H9 (cell line): ENCODE measurements around the gene PIMREG. TPM values are rescaled to one million over a fixed set of nuclear protein-coding genes. Genes with fewer than 3 reads are reported as not detected.

ENCODE experiments used
- DNase-seq: peaks from one replicate; pipeline ENCODE4 v3.0.0-alpha.2; 2017
- H2AFZ ChIP-seq: one replicate; pipeline ENCODE4 v1.6.1; 2013; ENCODE audit warnings: mild to moderate bottlenecking, low read length, control low read depth, moderate library complexity
- H2AK5ac ChIP-seq: 2 replicates; pipeline ENCODE4 v1.6.1; 2013; ENCODE audit warnings: low read length, control low read depth, mixed read lengths; ENCODE audit not compliant: insufficient read length
- H2BK120ac ChIP-seq: one replicate; pipeline ENCODE4 v1.6.1; 2013; ENCODE audit warnings: low read depth, mild to moderate bottlenecking, low read length, control low read depth, inconsistent platforms; ENCODE audit not compliant: poor library complexity, severe bottlenecking
- H2BK12ac ChIP-seq: 2 replicates; pipeline ENCODE4 v1.6.1; 2013; ENCODE audit warnings: low read length, control low read depth, mixed read lengths, low read depth; ENCODE audit not compliant: insufficient read length
- H2BK15ac ChIP-seq: 2 replicates; pipeline ENCODE4 v1.6.1; 2013; ENCODE audit warnings: low read depth, low read length, control low read depth
- H2BK20ac ChIP-seq: one replicate; pipeline ENCODE4 v1.6.1; 2013; ENCODE audit warnings: low read depth, mild to moderate bottlenecking, low read length, control low read depth, inconsistent platforms; ENCODE audit not compliant: poor library complexity, severe bottlenecking
- H2BK5ac ChIP-seq: 2 replicates; pipeline ENCODE4 v1.6.1; 2013; ENCODE audit warnings: low read length, control low read depth, mixed read lengths; ENCODE audit not compliant: insufficient read length
- H3K14ac ChIP-seq: 2 replicates; pipeline ENCODE4 v1.6.1; 2013; ENCODE audit warnings: low read length, control low read depth; ENCODE audit not compliant: insufficient read depth
- H3K18ac ChIP-seq: 2 replicates; pipeline ENCODE4 v1.6.1; 2013; ENCODE audit warnings: low read depth, mild to moderate bottlenecking, mixed read lengths, low read length, control low read depth; ENCODE audit not compliant: insufficient read length
- H3K23ac ChIP-seq: 2 replicates; pipeline ENCODE4 v1.6.1; 2013; ENCODE audit warnings: low read length, control low read depth, mixed read lengths, low read depth; ENCODE audit not compliant: insufficient read length
- H3K23me2 ChIP-seq: 2 replicates; pipeline ENCODE4 v1.6.1; 2013; ENCODE audit warnings: low read depth, mild to moderate bottlenecking, mixed read lengths, low read length, control low read depth; ENCODE audit not compliant: insufficient read length, poor library complexity, severe bottlenecking
- H3K27ac ChIP-seq: 2 replicates; pipeline ENCODE4 v1.5.1; 2013; ENCODE audit warnings: low read length, control low read depth, mixed read lengths, low read depth; ENCODE audit not compliant: insufficient read length
- H3K27me3 ChIP-seq: 2 replicates; pipeline ENCODE4 v1.6.1; 2013; ENCODE audit warnings: low read length, control low read depth, inconsistent platforms; ENCODE audit not compliant: insufficient read depth
- H3K4ac ChIP-seq: 2 replicates; pipeline ENCODE4 v1.6.1; 2013; ENCODE audit warnings: low read depth, mild to moderate bottlenecking, control low read depth, inconsistent platforms, low read length, moderate library complexity
- H3K4me1 ChIP-seq: 2 replicates; pipeline ENCODE4 v1.6.1; 2013; ENCODE audit warnings: low read length, control low read depth, inconsistent platforms; ENCODE audit not compliant: insufficient read depth
- H3K4me2 ChIP-seq: 2 replicates; pipeline ENCODE4 v1.6.1; 2013; ENCODE audit warnings: low read length, control low read depth, mixed read lengths; ENCODE audit not compliant: insufficient read length, insufficient read depth
- H3K56ac ChIP-seq: 2 replicates; pipeline ENCODE4 v1.6.1; 2013; ENCODE audit warnings: low read depth, mild to moderate bottlenecking, mixed read lengths, low read length, control low read depth; ENCODE audit not compliant: insufficient read length
- H3K79me1 ChIP-seq: 2 replicates; pipeline ENCODE4 v1.6.1; 2013; ENCODE audit warnings: low read depth, mild to moderate bottlenecking, moderate library complexity, low read length, control low read depth, inconsistent platforms; ENCODE audit not compliant: insufficient read depth, poor library complexity, severe bottlenecking
- H3K79me2 ChIP-seq: 2 replicates; pipeline ENCODE4 v1.6.1; 2013; ENCODE audit warnings: low read length, control low read depth, inconsistent platforms; ENCODE audit not compliant: insufficient read depth
- H3K9ac ChIP-seq: 2 replicates; pipeline ENCODE4 v1.6.1; 2013; ENCODE audit warnings: low read length, control low read depth, mixed read lengths; ENCODE audit not compliant: insufficient read length; ENCODE audit errors: extremely low read depth
- H3K9me3 ChIP-seq: one replicate; pipeline ENCODE4 v1.6.1; 2013; ENCODE audit warnings: low read depth, low read length, inconsistent platforms; ENCODE audit not compliant: control insufficient read depth
- H3T11ph ChIP-seq: one replicate; pipeline ENCODE4 v1.6.1; 2013; ENCODE audit warnings: mild to moderate bottlenecking, low read length, control low read depth, inconsistent platforms
- H4K20me1 ChIP-seq: one replicate; pipeline ENCODE4 v1.6.1; 2013; ENCODE audit not compliant: control insufficient read depth, insufficient read length, insufficient read depth
- H4K5ac ChIP-seq: 2 replicates; pipeline ENCODE4 v1.6.1; 2013; ENCODE audit warnings: low read depth, mild to moderate bottlenecking, mixed read lengths, low read length, control low read depth; ENCODE audit not compliant: insufficient read length
- H4K8ac ChIP-seq: replicated peaks from 2 replicates; pipeline ENCODE4 v1.6.1; 2013; ENCODE audit warnings: low read length, control low read depth, mixed read lengths, low read depth; ENCODE audit not compliant: insufficient read length
- H4K91ac ChIP-seq: 2 replicates; pipeline ENCODE4 v1.6.1; 2013; ENCODE audit warnings: low read depth, mild to moderate bottlenecking, moderate library complexity, mixed read lengths, low read length, control low read depth; ENCODE audit not compliant: insufficient read length
- H3K27ac Mint-ChIP-seq, 3 experiments: 2 replicates in 2 of 3; 3 replicates in 1 of 3; pipeline ENCODE4 v1.8.0; 2020 to 2021; ENCODE audit warnings: mixed read lengths in 3 of 3, mild to moderate bottlenecking in 1 of 3, moderate library complexity in 1 of 3
- H3K27me3 Mint-ChIP-seq: 2 replicates; pipeline ENCODE4 v1.8.0; 2021; ENCODE audit warnings: low read depth, mild to moderate bottlenecking, moderate library complexity, mixed read lengths
- H3K36me3 Mint-ChIP-seq, 3 experiments: 2 replicates in 2 of 3; 3 replicates in 1 of 3; pipeline ENCODE4 v1.8.0; 2020 to 2021; ENCODE audit warnings: low read depth in 3 of 3, mixed read lengths in 3 of 3; ENCODE audit not compliant: insufficient read depth in 1 of 3
- H3K4me1 Mint-ChIP-seq, 2 experiments: 2 replicates each; pipeline ENCODE4 v1.8.0; 2020; ENCODE audit warnings: mixed read lengths in 2 of 2
- H3K4me3 Mint-ChIP-seq, 2 experiments: 2 replicates in 1 of 2; 3 replicates in 1 of 2; pipeline ENCODE4 v1.8.0; 2020 to 2021; ENCODE audit warnings: mild to moderate bottlenecking in 2 of 2, mixed read lengths in 2 of 2, moderate library complexity in 1 of 2
- H3K9me3 Mint-ChIP-seq, 2 experiments: 2 replicates in 1 of 2; 3 replicates in 1 of 2; pipeline ENCODE4 v1.8.0; 2020; ENCODE audit warnings: mild to moderate bottlenecking in 2 of 2, mixed read lengths in 2 of 2, moderate library complexity in 1 of 2
- WGBS: extraction: QIAGEN DNeasy Blood & Tissue Kit; methylation state at CpG from one replicate; pipeline ENCODE4 v1.1.7; 2013; ENCODE audit warnings: missing lambda C conversion rate, low lambda C conversion rate, mixed read lengths; ENCODE audit not compliant: insufficient read length; ENCODE audit errors: extremely low coverage; 5-methylcytosine and 5-hydroxymethylcytosine counted together
- total RNA-seq: library from RNA; stranded (reverse); gene quantifications from 2 replicates; pipeline ENCODE4 v1.2.1, GENCODE V29; 2021
- TF ChIP-seq, protein P1 (sequence below): fragments of 200-600 bp; sonication (generic); conservative IDR thresholded peaks from 3 replicates; pipeline ENCODE4 v1.8.0; 2021; ENCODE audit warnings: antibody characterized with exemption, mild to moderate bottlenecking

PIMREG gene
- total RNA-seq, 1 experiment from 2014 or later: 91.6 TPM

DNA sequence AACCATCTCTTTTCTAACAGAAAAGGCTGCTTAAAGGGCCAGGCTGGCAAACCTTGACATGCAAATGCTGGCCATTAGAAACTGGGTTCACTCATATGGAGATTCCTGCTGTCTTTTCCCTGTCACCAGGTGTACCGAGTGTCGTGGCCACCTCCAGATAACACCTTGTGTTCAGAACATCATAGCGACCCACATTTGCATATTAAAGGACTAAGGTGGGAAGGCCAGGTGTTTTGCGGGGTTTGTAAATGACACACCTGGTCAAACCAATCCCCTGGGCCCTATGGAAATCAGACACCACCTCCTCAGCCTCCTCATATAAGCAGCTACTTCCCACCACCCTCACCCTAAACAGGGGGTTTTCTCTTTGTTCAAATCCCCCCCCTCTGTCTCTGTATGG, 6.8 kb upstream of the PIMREG start:
- peak; percentile 82 for DNase-seq
- TF ChIP-seq, protein P1, sequence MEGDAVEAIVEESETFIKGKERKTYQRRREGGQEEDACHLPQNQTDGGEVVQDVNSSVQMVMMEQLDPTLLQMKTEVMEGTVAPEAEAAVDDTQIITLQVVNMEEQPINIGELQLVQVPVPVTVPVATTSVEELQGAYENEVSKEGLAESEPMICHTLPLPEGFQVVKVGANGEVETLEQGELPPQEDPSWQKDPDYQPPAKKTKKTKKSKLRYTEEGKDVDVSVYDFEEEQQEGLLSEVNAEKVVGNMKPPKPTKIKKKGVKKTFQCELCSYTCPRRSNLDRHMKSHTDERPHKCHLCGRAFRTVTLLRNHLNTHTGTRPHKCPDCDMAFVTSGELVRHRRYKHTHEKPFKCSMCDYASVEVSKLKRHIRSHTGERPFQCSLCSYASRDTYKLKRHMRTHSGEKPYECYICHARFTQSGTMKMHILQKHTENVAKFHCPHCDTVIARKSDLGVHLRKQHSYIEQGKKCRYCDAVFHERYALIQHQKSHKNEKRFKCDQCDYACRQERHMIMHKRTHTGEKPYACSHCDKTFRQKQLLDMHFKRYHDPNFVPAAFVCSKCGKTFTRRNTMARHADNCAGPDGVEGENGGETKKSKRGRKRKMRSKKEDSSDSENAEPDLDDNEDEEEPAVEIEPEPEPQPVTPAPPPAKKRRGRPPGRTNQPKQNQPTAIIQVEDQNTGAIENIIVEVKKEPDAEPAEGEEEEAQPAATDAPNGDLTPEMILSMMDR: no peak
- H3K36me3 Mint-ChIP-seq: peaks cover 0 to 16% (median 1%) of the 10 kb centered on the region in 3 experiments; a peak in 4 of 7 replicates

More for the DNA sequence above, 6.8 kb upstream of the PIMREG start:
- Histone ChIP-seq H3K23me2 (no peaks in the 10 kb centered on the region), H3K23ac (no peak overlapping the region), H4K8ac (no peak overlapping the region), H3K27ac (no peak overlapping the region), H3K18ac (no peak overlapping the region), H3K79me1 (no peaks in the 10 kb centered on the region), H4K20me1 (no peaks in the 10 kb centered on the region), H3K79me2 (no peaks in the 10 kb centered on the region), H3K9ac (no peak overlapping the region), H3K4me1 (peaks cover 6% of the 10 kb centered on the region), H2AK5ac (no peak overlapping the region), H4K91ac (no peak overlapping the region), H3K14ac (no peak overlapping the region), H2AFZ (no peak overlapping the region), H3T11ph (no peak overlapping the region), H2BK5ac (no peak overlapping the region), H2BK120ac (no peak overlapping the region), H2BK12ac (no peak overlapping the region), H2BK20ac (no peak overlapping the region), H3K4me2 (peak overlapping the region; percentile 24), H3K56ac (no peak overlapping the region), H3K9me3 (no peaks in the 10 kb centered on the region), H3K4ac (no peak overlapping the region), H3K27me3 (no peaks in the 10 kb centered on the region), H2BK15ac (no peak overlapping the region), H4K5ac (no peak overlapping the region)
- WGBS: no CpG with 5 or more reads among the region's 4 CpGs
- Mint-ChIP-seq H3K27me3 (no peaks in the 10 kb centered on the region; the same call in none of the 2 replicates), H3K4me1 (peaks cover 56 to 66% of the 10 kb centered on the region in 2 experiments), H3K9me3 (peaks cover 7 to 16% of the 10 kb centered on the region in 2 experiments), H3K27ac (peak overlapping the region in 1 of 3 experiments; percentile 81; a peak in 3 of 7 replicates), H3K4me3 (peak overlapping the region; percentile 14 to 61; a peak in 3 of 5 replicates)
